ENCODE results near the gene FBXO41. TPM values are rescaled to one million over a fixed set of nuclear protein-coding genes. Genes with fewer than 3 reads are reported as not detected.

Gene FBXO41
- total and polyA plus RNA-seq, 2 donors, result 2.8 to 8.2 TPM

GRCh38 chr2:73228631-73229030 lies 55.6 kb downstream of the FBXO41 start:
- WGBS, result 95% methylated on average over 14 of the region's 14 CpGs
- no peak overlapping the region for H3K4me3 ChIP-seq (ENCODE audit: low read length in 2 of 2)
- H3K36me3 ChIP-seq (ENCODE audit: control insufficient read depth in 2 of 2, insufficient read depth in 2 of 2, low read length in 1 of 2), result peaks cover 7 to 9% of the 10 kb centered on the region in 2 donors
- no peaks in the 10 kb centered on the region for H3K27me3 ChIP-seq (ENCODE audit: control insufficient read depth in 2 of 2, insufficient read depth in 1 of 2, low read length in 1 of 2)
- no peak for DNase-seq (ENCODE audit: low read depth in 6 of 9, low spot score in 9 of 9)
- H3K27ac ChIP-seq (ENCODE audit: low read depth in 1 of 2, low read length in 1 of 2), result no peak overlapping the region
- peaks cover 3 to 15% of the 10 kb centered on the region in 2 donors for H3K4me1 ChIP-seq (ENCODE audit: control insufficient read depth in 2 of 2, insufficient read depth in 2 of 2, low read length in 2 of 2)
- H3K9me3 ChIP-seq (ENCODE audit: control insufficient read depth in 2 of 2, insufficient read depth in 1 of 2, low read length in 1 of 2), result no peaks in the 10 kb centered on the region

GRCh38 chr2:73227086-73227485 lies 57.2 kb downstream of the FBXO41 start:
- Histone ChIP-seq H3K4me3 (ENCODE audit: low read length in 2 of 2) (no peak overlapping the region), H3K4me1 (ENCODE audit: control insufficient read depth in 2 of 2, insufficient read depth in 2 of 2, low read length in 2 of 2) (peaks cover 0 to 6% of the 10 kb centered on the region in 2 donors), H3K27me3 (ENCODE audit: control insufficient read depth in 2 of 2, insufficient read depth in 1 of 2, low read length in 1 of 2) (no peaks in the 10 kb centered on the region), H3K9me3 (ENCODE audit: control insufficient read depth in 2 of 2, insufficient read depth in 1 of 2, low read length in 1 of 2) (no peaks in the 10 kb centered on the region), H3K27ac (ENCODE audit: low read depth in 1 of 2, low read length in 1 of 2) (no peak overlapping the region), H3K36me3 (ENCODE audit: control insufficient read depth in 2 of 2, insufficient read depth in 2 of 2, low read length in 1 of 2) (peaks cover 9 to 18% of the 10 kb centered on the region in 2 donors)
- DNase-seq (ENCODE audit: low read depth in 6 of 9, low spot score in 9 of 9), result no peak
- WGBS, result 97% methylated on average over 3 of the region's 3 CpGs

- WGBS, result 71% methylated on average over 9 of the region's 9 CpGs
- no peak for DNase-seq (ENCODE audit: low read depth in 6 of 9, low spot score in 9 of 9)
- Histone ChIP-seq H3K4me1 (ENCODE audit: control insufficient read depth in 2 of 2, insufficient read depth in 2 of 2, low read length in 2 of 2) (peaks cover 0 to 6% of the 10 kb centered on the region in 2 donors), H3K9me3 (ENCODE audit: control insufficient read depth in 2 of 2, insufficient read depth in 1 of 2, low read length in 1 of 2) (no peaks in the 10 kb centered on the region), H3K4me3 (ENCODE audit: low read length in 2 of 2) (no peak overlapping the region), H3K36me3 (ENCODE audit: control insufficient read depth in 2 of 2, insufficient read depth in 2 of 2, low read length in 1 of 2) (peaks cover 9 to 21% of the 10 kb centered on the region in 2 donors), H3K27ac (ENCODE audit: low read depth in 1 of 2, low read length in 1 of 2) (no peak overlapping the region), H3K27me3 (ENCODE audit: control insufficient read depth in 2 of 2, insufficient read depth in 1 of 2, low read length in 1 of 2) (no peaks in the 10 kb centered on the region)
These were observed 58.5 kb downstream of the FBXO41 start for GRCh38 chr2:73225513-73226360.

GRCh38 chr2:73223821-73224220 lies 60.5 kb downstream of the FBXO41 start:
- Histone ChIP-seq H3K4me3 (ENCODE audit: low read length in 2 of 2) (no peak overlapping the region), H3K36me3 (ENCODE audit: control insufficient read depth in 2 of 2, insufficient read depth in 2 of 2, low read length in 1 of 2) (peaks cover 8 to 21% of the 10 kb centered on the region in 2 donors), H3K9me3 (ENCODE audit: control insufficient read depth in 2 of 2, insufficient read depth in 1 of 2, low read length in 1 of 2) (no peaks in the 10 kb centered on the region), H3K27ac (ENCODE audit: low read depth in 1 of 2, low read length in 1 of 2) (no peak overlapping the region), H3K4me1 (ENCODE audit: control insufficient read depth in 2 of 2, insufficient read depth in 2 of 2, low read length in 2 of 2) (peaks cover 0 to 6% of the 10 kb centered on the region in 2 donors), H3K27me3 (ENCODE audit: control insufficient read depth in 2 of 2, insufficient read depth in 1 of 2, low read length in 1 of 2) (no peaks in the 10 kb centered on the region)
- WGBS, result 96% methylated on average over 4 of the region's 4 CpGs
- DNase-seq (ENCODE audit: low read depth in 6 of 9, low spot score in 9 of 9), result no peak

- DNase-seq (ENCODE audit: low read depth in 6 of 9, low spot score in 9 of 9), result no peak
- Histone ChIP-seq H3K36me3 (ENCODE audit: control insufficient read depth in 2 of 2, insufficient read depth in 2 of 2, low read length in 1 of 2) (peaks cover 0 to 13% of the 10 kb centered on the region in 2 donors), H3K27me3 (ENCODE audit: control insufficient read depth in 2 of 2, insufficient read depth in 1 of 2, low read length in 1 of 2) (no peaks in the 10 kb centered on the region), H3K27ac (ENCODE audit: low read depth in 1 of 2, low read length in 1 of 2) (no peak overlapping the region), H3K9me3 (ENCODE audit: control insufficient read depth in 2 of 2, insufficient read depth in 1 of 2, low read length in 1 of 2) (no peaks in the 10 kb centered on the region), H3K4me1 (ENCODE audit: control insufficient read depth in 2 of 2, insufficient read depth in 2 of 2, low read length in 2 of 2) (peaks cover 4 to 8% of the 10 kb centered on the region in 2 donors), H3K4me3 (ENCODE audit: low read length in 2 of 2) (no peak overlapping the region)
These were observed 66.0 kb downstream of the FBXO41 start for GRCh38 chr2:73218298-73218697.

GRCh38 chr2:73217826-73218225 lies 66.5 kb downstream of the FBXO41 start:
- H3K27me3 ChIP-seq (ENCODE audit: control insufficient read depth in 2 of 2, insufficient read depth in 1 of 2, low read length in 1 of 2), result no peaks in the 10 kb centered on the region
- WGBS, result 94% methylated on average over 2 of the region's 2 CpGs

GRCh38 chr2:73217160-73217559 lies 67.1 kb downstream of the FBXO41 start:
- Histone ChIP-seq H3K4me1 (ENCODE audit: control insufficient read depth in 2 of 2, insufficient read depth in 2 of 2, low read length in 2 of 2) (peaks cover 4 to 16% of the 10 kb centered on the region in 2 donors), H3K9me3 (ENCODE audit: control insufficient read depth in 2 of 2, insufficient read depth in 1 of 2, low read length in 1 of 2) (no peaks in the 10 kb centered on the region), H3K4me3 (ENCODE audit: low read length in 2 of 2) (no peak overlapping the region), H3K36me3 (ENCODE audit: control insufficient read depth in 2 of 2, insufficient read depth in 2 of 2, low read length in 1 of 2) (peaks cover 0 to 4% of the 10 kb centered on the region in 2 donors), H3K27ac (ENCODE audit: low read depth in 1 of 2, low read length in 1 of 2) (no peak overlapping the region), H3K27me3 (ENCODE audit: control insufficient read depth in 2 of 2, insufficient read depth in 1 of 2, low read length in 1 of 2) (no peaks in the 10 kb centered on the region)
- no peak for DNase-seq (ENCODE audit: low read depth in 6 of 9, low spot score in 9 of 9)
- WGBS, result 97% methylated on average over 5 of the region's 5 CpGs

More at GRCh38 chr2:73217826-73218225, 66.5 kb downstream of the FBXO41 start:
- H3K4me3 ChIP-seq (ENCODE audit: low read length in 2 of 2), result no peak overlapping the region
- H3K4me1 ChIP-seq (ENCODE audit: control insufficient read depth in 2 of 2, insufficient read depth in 2 of 2, low read length in 2 of 2), result peaks cover 4 to 13% of the 10 kb centered on the region in 2 donors
- no peak for DNase-seq (ENCODE audit: low read depth in 6 of 9, low spot score in 9 of 9)
- H3K27ac ChIP-seq (ENCODE audit: low read depth in 1 of 2, low read length in 1 of 2), result no peak overlapping the region
- H3K36me3 ChIP-seq (ENCODE audit: control insufficient read depth in 2 of 2, insufficient read depth in 2 of 2, low read length in 1 of 2), result peaks cover 0 to 9% of the 10 kb centered on the region in 2 donors
- H3K9me3 ChIP-seq (ENCODE audit: control insufficient read depth in 2 of 2, insufficient read depth in 1 of 2, low read length in 1 of 2), result no peaks in the 10 kb centered on the region

- WGBS, result 98% methylated on average over 4 of the region's 4 CpGs
- H3K27ac ChIP-seq (ENCODE audit: low read depth in 1 of 2, low read length in 1 of 2), result no peak overlapping the region
- no peak overlapping the region for H3K4me3 ChIP-seq (ENCODE audit: low read length in 2 of 2)
- DNase-seq (ENCODE audit: low read depth in 6 of 9, low spot score in 9 of 9), result no peak
- peaks cover 4 to 16% of the 10 kb centered on the region in 2 donors for H3K4me1 ChIP-seq (ENCODE audit: control insufficient read depth in 2 of 2, insufficient read depth in 2 of 2, low read length in 2 of 2)
- peaks cover 0 to 7% of the 10 kb centered on the region in 2 donors for H3K27me3 ChIP-seq (ENCODE audit: control insufficient read depth in 2 of 2, insufficient read depth in 1 of 2, low read length in 1 of 2)
- H3K36me3 ChIP-seq (ENCODE audit: control insufficient read depth in 2 of 2, insufficient read depth in 2 of 2, low read length in 1 of 2), result no peaks in the 10 kb centered on the region
- no peaks in the 10 kb centered on the region for H3K9me3 ChIP-seq (ENCODE audit: control insufficient read depth in 2 of 2, insufficient read depth in 1 of 2, low read length in 1 of 2)
These were observed 69.0 kb downstream of the FBXO41 start for GRCh38 chr2:73215254-73215653.

Data from thymus (tissue), 11 donors.